Peyer's patch (tissue), 4 donors: ENCODE results near the gene TPPP3.

Source experiments
- CTCF ChIP-seq, 6 experiments: fragments of 450-650 bp in 4 of 6; fragments of 200-600 bp in 2 of 6; sonication (generic) in 1 of 6; IDR thresholded peaks; one replicate each; pipeline ENCODE4 v1.5.1; 2017 to 2019; ENCODE audit warnings: antibody characterized with exemption in 6 of 6, mild to moderate bottlenecking in 3 of 6, moderate library complexity in 1 of 6
- POLR2A ChIP-seq, 2 donors: fragments of 450-650 bp; IDR thresholded peaks; one replicate each; pipeline ENCODE4 v1.5.1; 2017; ENCODE audit warnings: antibody characterized with exemption in 2 of 2, mild to moderate bottlenecking in 2 of 2, moderate library complexity in 2 of 2

GRCh38 chr16:67388191-67388590 lies 5.1 kb downstream of the TPPP3 start:
- TF ChIP-seq CTCF (IDR thresholded peaks at IDR 0.05) (no peak), POLR2A (IDR thresholded peaks at IDR 0.05) (no peak)
